HG02943 (cell line): ENCODE data around the gene ASB13.

Source experiments
- ATAC-seq: cut with Tn5 transposase; IDR thresholded peaks from one replicate; pipeline ENCODE4 v1.9.1; 2021; ENCODE audit warnings: mild to moderate bottlenecking, low read depth, moderate library complexity; ENCODE audit not compliant: unreplicated experiment

Gene ASB13

DNA sequence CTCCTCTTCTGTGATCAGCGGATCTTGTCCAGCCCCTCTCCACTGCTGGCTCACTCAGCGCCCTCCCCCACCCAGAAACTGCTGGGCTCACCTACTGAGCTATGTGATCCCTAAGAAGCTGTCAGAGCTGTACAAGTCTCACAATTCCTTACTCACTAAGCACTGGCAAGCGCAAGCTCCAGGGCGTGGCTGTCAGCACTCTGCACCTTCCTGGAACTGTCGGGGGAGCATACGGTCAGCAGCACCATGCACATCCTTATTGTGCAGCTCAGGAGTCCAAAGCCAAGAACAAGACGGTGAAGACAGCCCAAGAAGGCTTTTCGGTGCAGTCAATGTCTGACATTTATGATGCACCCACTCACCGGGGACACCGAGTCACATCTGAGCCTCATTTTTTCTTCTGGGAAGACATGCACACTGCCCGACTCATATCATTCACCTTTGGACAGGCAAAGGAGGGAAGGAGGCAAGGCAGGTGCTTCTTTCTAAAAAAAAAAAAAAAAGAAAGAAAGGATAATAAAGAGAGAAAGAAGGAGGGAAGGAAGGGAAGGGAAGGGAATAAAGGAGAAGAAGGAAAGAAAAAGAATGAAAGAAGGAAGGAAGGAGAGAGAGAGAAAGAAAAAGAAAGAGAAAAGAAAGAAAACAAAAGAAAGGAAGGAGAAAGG lies 56.3 kb downstream of the ASB13 start:
- no peak for ATAC-seq

DNA sequence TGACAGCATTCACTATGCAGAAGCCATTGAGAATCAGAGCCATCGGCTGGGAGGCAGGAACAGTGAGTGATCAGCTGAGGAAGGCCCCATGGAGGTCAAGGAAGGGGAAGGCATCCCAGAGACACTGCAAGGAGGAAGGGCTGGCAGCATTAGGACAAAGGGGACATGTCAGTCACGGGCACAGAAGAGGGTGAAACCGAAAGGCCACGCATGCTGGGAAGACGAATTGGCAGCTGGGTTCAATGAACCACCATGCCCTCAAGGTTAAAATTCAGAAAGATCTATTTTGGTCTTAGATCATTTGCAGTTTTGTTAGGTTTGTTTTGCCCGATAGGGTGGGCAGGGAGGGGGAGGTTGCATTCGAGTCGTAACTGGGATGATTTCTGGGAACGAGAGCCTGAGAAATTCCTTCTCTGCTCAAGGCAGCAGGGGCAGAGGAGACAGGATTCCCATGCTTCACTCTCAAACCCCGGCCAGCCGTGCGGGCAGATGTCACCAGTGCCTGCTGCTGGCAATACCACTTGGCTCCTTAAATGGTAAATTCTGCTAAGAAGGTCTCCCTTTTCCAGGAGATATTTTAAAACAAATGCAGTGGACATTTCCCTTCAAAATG lies 57.7 kb downstream of the ASB13 start:
- ATAC-seq = no peak

DNA sequence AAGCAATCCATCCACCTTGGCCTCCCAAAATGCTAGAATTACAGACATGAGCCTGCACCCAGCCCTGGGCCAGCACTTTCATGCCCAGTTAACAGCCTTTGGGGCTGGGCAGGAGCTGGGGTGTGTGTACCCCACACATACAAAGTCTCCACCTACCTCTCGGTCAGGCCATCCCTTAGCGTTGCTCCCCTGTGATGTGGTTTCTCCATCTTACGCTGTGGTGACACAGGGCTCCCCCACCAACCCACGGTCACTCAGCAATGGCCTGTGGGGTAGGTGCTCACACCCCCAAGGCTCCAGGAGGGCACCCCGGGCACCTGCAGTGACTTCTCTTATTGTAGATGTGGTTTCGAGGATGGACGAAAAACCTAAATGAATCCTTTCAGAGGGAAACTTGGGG lies 58.8 kb downstream of the ASB13 start:
- ATAC-seq = no peak

DNA sequence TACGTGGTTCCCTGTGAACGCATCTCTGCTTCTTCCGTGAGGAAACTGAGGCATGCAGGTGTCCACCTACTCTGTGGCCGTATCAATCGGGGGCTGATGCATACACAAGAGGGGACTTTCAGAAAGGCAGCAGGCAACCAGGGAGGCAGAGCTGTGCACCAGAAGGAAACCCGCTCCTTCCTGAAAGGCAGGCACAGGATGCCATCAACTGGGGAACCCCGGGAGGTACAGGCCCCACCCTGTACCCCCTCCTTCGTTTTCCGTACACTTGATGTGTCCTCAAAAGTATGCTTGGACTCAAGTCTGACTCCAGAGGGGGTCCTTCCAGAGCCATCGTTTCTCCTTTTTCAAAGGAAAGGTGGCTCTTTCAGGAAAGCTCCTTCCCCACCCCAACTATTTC lies 59.5 kb downstream of the ASB13 start:
- no peak for ATAC-seq

DNA sequence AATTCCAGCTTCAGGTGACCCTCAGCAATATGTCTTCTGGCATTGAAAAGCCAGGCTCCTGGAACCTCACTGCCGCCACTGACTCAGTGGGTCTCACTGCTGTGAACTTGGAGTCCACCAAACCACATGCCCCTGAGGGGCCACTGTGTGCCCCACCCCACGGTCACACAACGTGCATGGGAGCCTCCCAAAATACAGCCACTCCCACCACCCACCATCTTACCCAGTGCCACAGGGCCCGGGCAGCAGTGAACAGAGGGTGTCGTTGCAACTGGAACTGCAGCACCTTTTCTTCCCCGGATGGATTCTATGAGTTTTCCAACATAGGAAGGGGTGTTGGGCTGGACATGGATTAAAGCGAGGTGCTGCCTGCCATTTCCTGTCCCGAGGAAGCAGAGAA lies 60.1 kb downstream of the ASB13 start:
- no peak for ATAC-seq

DNA sequence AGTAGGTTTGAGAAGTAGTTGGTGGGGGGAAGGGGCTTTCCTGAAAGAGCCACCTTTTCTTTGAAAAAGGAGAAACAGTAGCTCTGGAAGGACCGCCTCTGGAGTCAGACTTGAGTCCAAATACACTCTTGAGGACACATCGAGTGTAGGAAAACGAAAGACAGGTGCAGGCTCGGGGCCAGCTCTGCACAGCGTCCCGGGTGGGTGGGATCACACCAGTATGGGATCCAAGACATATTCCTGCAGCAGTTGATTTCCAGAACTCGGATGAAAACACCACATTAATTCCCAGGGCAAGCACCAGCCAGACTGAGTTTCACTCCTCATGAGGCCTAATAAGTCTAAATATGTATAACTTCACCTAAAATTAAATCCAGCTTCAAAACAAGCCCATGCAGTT lies 61.4 kb downstream of the ASB13 start:
- ATAC-seq = no peak

DNA sequence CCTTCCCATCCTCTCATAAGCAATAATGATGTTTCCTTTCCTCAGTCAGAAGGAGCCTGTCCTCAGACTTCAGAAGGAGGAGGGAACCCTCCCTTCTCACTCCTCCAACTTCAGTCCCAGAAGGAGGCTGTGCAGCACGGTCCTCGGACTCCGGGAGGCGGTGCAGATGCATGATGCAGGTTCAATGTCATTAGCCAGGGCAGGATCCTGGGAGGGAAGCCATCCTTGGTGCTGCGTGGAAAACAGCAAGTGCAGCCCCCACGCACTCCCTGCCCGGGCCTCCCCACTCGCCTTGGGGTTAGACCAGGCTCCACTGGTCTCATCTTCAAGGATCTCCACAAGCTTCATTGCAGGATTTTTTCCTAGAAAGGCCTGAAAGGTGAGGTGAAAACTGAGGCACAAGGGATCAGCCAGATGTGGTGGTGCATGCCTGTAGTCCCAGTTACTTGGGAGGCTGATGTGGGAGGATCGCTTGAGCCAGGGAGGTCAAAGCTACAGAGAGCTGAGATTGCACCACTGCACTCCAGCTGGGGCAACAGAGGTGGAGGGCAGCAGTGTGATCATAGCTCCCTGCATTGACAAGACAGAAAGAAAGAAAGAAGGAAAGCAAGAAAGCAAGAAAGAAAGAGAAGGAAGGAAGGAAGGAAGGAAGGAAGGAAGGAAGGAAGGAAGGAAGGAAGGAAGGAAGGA lies 62.0 kb downstream of the ASB13 start:
- no peak for ATAC-seq

DNA sequence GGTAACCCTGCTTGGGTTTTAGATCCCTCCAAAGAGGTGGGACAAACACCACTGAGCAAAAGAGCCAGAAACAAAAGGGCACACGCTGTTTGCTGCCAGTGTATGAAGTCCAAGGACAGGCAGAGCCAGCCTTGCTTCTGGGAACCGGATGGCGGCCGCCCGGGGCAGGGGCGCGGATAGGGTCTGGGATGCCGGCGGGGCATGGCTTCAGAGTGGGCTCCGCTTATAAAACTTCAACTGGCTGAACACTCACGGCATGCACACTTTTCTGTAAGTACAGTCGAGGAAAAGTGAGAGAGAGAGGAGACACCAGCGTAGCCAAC lies 62.6 kb downstream of the ASB13 start:
- ATAC-seq = no peak

DNA sequence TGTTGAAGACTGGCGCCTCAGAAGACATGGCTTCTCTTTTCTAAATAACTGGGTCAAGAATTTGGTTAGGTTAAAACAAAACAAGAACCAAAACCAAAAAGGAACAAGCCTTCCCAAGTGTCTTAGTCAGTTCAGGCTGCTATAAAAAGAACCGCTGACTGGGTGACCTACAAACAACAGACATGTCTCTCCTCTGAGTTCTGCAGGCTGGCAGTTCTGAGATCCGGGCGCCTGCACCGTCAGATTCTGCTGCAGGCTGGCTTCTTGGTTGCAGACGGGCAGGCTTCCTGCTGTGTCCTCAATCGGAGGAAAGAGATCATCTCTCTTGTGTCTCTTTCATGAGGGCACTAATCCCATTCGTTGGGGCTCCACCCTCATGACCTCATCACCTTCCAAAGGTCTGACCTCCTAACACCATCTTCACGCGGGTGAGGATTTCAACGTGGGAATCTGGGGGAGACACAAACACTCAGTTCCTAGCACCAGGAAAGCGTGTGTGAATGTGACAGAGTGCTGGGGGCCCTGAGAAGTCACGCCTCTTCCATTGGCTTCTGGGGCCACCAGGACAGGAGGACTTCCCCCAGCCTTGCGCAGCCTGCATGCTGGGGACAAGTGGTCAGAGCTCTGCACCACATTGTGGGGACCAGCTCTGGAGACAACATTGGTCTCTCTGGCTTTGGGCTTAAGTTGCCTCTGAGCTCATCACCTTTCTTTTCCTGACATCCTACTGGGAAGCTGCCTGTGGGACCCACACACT lies 63.1 kb downstream of the ASB13 start:
- no peak for ATAC-seq

DNA sequence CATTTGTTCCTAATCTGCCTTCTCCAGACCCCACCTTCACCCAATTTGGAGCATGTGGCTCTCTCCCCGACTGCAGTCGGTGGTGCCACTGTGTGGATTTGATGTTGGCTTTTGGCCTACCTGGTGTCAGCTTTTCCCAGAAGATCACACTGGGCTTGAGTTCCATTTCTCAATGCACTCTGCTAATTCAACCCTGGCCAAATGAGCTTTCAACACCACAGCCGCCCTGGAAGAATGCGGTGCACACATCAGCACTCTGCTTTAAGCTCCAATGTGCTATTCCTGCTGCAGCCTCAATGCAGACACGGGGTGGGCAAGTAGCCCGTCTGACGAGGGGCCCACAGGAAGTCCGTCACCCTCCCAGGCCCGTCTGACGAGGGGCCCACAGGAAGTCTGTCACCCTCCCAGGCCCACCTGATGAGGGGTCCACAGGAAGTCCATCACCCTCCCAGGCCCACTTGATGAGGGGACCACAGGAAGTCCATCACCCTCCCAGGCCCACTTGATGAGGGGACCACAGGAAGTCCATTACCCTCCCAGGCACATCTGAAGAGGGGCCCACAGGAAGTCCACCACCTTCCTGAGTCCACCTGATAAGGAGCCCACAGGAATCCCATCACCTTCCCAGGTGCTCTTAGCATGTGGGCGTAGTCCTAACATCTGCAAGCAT lies 64.4 kb downstream of the ASB13 start:
- no peak for ATAC-seq

DNA sequence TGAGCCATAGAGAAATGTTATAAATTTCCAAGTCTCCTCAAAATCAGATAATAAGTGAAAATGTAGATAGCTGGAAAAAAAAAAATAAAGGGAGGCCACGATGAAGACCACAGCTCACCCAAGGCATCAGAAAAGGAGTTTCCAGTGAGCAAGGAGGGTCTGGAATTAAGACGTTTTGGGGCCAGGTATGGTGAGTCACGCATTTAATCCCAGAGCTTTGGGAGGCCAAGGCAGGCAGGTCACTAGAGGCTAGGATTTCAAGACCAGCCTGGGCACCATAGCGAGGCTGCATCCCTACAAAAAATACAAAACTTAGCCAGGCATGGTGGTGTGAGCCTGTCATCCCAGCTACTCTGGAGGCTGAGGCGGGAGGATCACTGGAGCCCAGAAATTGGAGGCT lies 65.5 kb downstream of the ASB13 start:
- no peak for ATAC-seq

DNA sequence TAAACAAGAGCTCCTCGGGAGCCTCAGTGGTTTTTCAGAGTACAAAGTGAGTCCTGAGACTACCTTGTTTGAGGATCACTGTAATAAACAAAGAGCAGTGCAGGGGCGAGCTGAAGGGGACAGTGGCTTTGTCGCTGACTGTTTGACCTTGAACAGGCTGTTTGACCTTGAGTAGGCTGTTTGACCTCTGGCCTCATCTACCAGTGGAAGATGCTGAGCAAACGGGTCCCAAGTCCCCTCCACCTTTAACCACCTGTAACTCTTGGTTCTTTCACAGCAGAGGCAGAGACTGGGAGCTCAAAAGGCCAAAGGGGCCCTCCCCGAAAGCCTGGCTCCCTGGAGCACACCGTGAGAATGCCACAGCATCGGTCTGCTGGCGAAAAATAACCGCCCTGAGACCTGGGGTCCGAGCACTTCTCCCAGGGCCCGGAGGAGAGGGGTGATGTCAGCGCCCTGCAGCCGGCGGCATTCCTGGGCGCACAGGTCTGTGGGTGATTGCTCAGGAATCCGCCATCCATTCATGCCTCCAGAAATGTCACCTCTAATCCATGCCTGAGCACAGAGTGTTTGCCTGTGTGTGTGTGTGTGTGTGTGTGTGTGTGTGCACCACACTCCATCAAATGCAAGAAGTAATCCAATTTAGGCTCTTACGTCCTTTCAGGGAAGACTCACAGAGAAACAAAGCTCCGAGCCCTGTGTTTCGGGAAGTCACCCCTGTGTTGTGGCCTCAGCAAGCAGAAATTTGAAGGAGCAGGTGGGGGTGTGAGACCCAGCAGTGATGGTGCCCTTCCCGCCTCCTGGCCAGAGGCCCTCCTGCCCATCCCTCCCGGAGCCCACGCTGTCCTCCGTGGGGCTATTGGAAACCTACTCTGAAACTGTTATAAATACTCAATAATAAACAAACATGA lies 66.5 kb downstream of the ASB13 start:
- ATAC-seq = no peak

DNA sequence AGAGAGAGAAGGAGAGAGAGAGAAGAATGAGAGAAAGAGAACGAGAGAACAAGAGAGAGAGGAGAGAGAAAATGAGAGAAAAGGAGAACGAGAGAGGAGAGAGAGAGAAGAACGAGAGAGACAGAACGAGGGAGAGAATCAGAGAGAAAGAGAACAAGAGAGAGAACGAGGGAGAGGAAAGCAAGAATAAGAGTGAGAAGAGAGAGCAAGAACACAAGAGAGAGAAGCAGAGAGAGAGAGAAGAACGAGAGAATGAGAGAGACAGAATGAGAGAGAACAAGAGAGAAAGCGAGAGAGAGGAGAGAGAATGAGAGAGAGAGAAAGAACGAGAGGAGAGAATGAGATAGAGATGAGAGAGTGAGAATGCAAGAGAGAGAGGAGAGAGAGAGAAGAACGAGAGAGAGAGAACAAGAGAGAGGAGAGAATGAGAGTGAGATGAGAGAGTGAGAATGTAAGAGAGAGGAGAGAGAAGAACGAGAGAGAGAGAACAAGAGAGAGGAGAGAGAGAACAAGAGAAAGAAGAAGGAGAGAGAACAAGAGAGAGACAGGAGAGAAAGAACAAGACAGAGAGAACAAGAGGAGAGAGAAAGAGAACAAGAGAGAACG lies 68.2 kb downstream of the ASB13 start:
- ATAC-seq = no peak

DNA sequence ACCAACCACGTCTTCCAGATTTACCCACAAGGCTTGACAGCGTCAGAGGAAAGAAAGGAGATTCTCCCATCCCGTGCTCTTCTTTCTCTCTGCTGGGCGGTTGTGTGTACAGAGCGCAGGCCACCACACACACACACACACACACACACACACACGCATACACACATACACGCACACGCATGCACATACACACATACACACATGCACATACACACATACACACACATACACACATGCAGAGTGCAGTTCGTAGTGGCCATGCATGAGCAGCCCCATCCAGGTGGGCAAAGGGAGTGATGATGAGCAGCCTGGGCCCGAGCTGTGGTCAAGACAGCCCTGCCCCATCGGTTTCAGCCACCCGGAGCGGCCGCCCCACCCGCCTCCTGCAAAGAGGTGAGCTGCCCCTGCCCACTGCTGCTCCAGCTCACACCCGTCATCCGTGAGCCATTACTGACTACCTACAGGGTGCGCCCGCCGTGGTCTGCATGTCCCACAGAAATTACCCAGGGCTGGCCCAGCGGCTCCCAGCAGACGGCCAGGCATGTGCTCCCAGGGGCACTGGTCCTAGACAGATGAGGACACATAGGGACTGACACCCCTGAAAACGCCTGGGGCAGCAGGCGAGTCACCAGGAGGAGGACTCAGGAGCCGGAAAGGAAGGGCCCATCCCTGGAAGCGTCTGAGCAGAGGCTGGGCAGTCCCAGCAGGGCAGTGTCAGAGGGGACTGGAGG lies 69.6 kb downstream of the ASB13 start:
- ATAC-seq = no peak

DNA sequence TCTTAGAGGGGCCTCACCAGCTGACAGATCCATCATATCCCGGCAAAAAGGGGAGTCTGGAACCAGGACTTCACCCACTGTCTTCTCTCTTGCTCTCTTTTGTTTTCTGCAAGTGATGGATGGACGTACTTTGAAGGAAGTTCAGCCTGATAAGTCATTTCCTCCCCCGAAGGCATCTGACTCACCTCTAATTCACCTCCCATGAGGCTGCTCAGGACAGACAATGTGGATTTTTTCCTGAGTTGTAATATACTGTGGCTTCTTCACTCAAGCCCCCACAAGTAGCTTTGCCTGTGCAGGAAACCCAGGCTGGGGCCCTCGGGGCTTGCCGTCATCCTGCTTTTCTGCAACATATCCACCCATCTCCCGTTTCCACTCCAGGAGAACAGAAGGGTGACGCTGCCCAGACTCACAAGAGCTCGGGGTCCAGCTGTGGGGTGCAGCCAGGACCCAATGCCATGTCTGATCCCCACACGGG lies 70.4 kb downstream of the ASB13 start:
- no peak for ATAC-seq

DNA sequence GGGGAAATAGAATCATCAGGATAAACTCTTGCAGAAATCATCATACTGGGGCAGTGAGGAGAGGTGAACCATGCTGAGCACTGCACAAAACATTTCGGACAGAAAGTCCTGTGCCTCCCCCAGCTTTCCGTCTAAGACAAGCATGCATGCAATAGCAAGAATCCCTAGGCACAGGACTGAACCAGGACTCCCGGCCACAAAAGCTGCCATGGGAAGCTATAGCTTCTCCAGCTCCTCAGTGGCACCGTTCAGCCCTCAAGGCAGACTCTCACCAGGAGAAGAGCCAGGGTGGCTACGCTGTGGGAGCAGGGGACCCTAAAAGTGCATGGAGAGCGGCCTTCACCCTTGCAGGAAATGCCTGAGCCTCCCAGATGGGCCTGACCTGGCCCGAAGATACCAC lies 70.8 kb downstream of the ASB13 start:
- no peak for ATAC-seq

DNA sequence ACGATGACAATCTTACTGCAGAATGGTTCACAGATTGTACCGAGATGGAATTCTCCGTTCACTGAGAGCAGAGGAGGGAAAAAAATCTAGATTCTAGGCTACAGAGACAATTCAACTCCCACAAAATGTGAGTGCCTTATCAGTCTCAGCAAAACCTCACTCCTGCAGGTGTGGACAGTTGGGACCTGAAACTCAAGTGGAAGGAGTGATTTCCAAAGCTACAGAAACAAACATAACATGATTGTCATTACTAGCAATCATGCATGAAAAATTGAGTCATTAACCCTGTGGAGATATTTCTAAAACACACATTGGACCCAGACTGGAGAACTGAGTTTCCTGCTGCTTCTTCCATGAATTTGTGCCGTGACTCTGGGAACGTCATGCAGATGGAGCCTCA lies 71.3 kb downstream of the ASB13 start:
- no peak for ATAC-seq

DNA sequence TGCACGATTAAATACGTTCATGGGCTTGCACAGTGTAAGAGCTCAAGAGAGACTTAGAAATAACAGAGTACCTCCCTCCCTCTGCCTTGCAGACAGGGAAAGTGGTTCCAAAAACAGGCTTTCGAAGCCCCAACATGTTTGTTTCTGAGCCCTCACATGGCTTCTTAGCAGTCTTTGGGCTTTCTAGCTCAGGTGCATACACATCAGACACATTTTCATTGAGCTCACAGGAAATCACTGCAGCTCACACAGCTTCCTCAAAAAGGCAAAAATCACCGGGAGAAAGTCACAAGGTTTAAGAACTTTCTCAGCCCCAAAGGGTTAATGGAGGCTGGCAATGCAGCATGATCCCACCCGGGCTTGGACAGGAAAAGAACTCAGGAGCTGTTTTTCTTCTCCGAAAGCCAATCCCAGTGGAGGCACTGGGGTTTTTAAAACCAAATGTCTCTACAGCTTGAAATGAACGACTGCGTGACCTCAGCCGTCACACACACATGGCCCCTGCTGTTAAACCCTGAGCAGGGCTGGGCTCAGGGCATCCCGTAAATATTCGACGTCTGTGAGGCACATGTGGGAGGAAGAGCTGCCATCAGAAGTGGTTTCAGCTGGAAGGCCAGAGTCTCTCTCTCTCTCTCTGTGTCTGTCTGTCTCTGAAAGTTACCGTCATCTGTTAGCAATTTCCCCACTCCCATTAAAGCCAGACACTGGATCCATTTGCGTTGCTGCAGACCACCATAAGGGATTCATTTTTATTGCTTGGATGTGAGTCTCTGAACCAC lies 71.9 kb downstream of the ASB13 start:
- ATAC-seq = no peak
